AG08396 (cell line): ENCODE results near the gene PLEKHG2.

Source experiments
- DNase-seq: peaks from one replicate; pipeline ENCODE4 v3.0.0; 2012; ENCODE audit warnings: low spot score, mixed read lengths

The PLEKHG2 gene

DNA sequence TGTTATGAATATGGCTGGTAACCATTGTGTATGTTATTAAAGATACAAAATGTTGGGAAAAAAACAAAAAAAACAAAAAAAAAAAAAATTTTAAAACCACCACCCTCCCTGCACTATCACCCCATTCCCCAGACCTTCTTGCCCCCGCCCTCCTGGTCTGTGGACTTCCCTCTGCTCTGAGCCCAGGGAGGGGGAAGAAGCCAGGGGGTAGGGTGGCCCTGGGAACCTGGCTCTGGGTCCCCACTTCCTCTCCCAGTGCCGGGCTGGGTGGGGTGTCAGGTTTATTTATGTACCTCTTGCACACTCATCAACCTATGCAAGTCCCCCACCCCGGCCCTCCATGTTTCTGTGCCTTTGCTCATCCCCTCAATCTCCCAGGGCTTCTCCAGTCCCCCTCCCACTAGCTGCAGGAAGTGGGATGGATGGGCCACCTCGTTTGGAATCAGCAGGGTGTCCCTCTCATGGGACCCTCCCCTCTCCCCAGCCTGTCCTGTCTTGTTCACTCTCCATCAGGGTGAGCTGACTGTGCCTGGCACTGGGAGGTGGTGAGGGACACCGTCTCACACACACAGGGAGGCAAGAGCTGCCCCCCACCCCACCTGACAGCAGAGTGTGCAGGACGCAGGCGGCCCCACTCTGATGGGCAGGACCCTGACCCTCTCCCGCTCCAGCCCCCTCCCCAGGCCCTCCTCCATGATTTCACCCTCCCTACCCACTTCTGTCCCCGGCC, 27.5 kb upstream of the PLEKHG2 start:
- no peak for DNase-seq

DNA sequence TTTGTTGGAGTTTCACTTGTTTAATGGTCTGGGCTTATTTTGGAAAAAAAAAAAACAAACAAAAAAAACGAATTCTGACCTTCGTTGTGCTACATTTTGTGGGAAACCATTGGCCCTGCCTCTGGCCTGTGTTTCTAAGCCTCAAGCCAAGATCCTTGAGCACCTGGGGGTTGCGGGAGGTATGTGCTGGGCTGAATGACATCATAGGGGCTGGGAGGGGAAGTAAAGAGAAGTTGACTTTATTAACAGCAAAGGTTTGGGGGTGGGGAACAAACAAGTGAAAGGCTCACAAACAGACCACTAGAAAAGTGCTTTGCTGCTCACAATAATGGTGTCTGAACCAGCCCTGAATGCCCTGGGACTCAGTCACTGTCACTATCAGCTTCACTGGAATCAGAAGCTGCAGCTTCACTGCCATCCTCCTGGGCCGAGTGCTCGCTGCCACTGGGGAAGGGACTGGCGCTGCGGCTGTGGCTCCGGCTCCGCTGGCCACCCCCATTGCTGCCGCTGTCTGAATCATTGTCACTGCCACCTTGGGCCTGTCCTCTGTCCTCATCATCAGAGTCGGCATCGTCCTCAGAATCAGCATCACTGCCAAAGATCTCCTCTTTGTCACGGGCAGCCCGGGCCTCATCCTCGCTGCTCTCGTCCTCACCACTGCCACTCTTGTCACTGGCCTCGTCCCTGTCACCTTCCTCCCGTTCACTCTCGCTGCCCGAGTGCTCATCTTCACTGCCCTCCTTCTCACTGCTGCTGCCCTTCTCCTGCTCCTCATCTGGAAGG, 26.6 kb upstream of the PLEKHG2 start:
- DNase-seq = no peak

DNA sequence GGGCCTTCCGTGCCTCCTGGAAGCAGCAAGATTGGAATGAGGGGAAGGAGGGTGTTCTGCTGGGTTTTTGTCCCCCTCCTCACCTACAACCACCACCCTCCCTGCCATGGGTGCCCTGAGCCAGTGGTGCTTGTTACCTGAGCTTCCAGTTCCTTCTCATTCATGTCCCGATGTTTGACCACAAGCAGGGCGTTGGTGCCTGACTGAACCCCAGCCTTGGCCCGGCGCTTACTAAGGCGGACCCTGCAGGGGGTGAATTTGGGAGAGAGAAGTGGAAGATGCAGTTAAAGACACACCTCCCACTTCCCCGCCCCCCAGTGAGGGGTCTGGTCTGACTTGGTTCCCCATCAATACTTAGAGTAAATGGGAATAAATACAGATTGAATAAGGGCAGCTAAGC, 25.9 kb upstream of the PLEKHG2 start:
- DNase-seq = no peak

DNA sequence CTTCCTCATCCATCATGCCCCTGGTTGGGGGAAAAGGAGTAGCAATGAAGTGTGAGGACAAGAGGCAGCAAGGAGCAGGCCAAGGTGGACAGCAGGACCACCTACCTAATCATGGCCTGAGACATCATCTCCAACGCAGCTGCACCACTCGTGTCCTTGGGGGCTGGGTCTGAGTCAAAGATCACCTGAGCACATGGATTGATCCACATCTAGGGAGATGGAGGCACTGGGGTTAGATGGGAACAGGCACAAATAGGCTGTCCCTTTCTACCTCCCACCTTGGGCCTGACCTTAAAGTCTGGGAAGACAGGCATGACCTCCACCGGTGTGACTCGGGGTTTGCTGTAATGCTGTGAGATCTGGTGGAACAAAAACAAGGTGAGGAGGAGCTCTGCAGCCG, 23.8 kb upstream of the PLEKHG2 start:
- DNase-seq = no peak

DNA sequence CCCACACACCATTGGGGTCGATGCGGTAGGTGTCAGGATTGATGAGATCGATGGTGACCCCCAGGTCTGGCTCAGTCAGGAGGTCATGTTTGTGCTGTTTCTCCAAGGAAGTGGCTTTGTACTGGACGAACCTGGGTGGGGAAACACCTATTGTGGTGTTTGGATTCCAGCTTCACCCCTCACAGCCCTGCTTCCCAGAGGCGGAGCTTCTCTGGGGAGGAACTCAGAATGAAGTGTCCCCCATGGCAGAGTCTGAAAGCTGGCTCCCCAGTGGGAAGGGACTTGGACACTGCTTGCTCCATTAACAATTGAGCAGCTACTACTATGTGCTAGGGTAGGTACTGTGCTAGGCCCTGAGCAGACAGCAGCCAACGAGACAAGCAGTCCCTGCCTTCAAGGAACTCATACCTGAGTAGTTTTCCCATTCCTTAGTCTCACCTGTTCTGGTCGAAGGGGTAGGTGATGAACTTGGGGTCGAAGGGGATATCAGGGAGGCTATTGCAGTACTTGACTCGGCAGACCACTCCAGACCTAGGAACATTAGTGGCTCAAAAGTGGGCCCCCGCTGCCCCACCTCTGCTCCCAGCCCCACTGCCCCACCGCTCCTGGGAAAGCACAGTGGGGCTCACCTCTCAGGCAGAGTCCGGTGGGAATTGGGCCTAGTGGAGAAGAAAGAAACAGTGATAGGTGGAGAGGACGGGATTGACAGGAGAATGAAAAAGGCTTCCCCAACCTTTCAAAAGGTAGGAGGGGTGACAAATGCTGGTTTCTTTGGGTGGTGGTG, 22.6 kb upstream of the PLEKHG2 start:
- no peak for DNase-seq

DNA sequence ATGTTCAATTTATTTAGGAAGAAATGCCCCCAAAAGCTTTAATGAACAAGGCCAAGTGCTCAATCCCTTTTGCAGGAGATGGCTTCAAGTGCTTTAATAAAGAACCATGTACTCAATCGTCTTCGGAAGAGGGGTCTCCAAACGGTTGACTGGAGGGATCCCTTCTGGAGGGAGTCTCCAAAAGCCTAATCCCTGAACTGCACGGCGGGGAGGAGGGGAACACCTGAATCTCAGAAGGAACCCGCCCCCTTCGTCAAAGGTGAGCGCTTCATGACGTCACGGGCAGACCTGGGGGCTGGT, 22.1 kb upstream of the PLEKHG2 start:
- DNase-seq = no peak

DNA sequence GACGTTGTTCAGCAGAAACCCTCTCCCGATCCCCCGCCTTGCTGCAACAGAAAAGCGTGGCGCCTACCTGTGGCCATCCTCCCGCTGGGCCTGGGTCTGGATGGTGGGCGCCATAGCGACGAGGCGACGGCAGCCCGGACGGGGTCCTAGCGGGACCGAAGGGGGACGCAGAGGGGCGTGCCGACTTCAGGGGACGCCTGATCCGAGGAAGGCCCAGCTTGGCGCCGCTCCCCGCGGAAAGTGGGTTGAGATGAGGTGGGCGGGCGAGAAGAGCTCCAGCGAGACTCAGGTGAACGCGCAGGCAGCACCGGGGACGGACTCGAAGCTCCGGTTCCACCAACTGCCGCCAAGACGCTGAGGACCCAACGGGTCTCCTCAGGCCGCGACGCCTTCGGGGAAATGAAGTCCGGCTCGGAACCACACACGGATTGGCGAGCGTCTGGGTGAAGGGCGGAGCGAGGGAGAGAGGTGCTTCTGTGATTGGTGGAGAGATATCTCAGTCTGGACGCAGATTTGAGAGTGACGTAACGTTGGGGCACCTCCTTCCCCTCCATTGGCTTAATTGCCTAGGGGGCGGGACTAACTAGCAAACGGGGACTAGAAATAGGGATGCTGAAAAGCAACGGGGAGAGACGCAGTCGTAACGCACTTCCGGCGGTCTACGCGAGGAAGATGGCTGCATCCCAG, 21.6 kb upstream of the PLEKHG2 start, which contains the start of the genes MED29 and PAF1:
Gene MED29 (plus strand): TSS at position 628 of the 687 bp plus-strand sequence. CDS start 45 bp downstream, at position 673.
Gene PAF1 (minus strand): TSS at position 356 of the 687 bp plus-strand sequence. CDS start 242 bp downstream, at position 114.
- peak; percentile 99 for DNase-seq

DNA sequence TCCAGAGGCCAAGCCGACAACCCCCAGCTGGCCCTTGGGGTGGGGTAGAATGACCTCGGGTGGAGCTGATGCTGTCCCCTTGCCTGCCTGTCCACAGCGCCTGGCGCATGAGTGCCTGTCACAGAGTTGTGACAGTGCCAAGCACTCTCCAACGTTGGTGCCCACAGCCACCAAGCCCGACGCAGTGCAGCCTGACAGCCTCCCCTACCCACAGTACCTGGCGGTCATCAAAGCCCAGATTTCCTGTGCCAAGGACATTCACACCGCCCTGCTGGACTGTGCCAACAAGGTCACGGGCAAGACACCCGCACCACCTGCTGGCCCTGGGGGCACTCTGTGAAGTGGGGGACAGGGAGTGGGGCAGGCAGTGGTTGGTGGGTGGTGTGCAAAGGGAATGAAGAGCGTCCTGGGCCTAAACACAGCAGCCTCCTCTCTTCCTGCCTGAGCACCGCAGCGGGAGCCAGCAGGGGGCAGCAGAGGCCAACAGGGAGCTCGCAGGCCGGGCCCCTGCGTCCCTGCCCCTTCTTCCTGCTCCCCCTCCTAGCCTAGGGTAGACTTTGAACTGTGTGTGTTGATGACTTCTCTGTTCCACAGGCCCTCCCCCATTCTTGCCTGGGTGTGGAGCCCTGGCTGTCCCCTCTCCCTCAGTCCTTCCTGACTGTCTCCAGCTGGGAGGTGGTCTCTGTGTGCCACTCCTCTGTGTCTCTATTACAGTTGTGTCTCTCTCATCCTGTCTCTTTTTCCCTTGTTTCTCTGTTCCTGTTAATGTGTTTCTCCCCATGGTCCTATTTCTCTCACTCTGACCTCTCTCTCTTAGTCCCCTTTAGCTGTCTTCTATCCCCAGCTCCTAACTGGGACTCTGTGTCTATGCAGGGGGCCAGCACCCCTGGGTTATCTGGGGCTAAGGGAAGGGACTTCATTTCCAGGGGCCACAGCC, 14.8 kb upstream of the PLEKHG2 start:
- DNase-seq = peak; percentile 88

DNA sequence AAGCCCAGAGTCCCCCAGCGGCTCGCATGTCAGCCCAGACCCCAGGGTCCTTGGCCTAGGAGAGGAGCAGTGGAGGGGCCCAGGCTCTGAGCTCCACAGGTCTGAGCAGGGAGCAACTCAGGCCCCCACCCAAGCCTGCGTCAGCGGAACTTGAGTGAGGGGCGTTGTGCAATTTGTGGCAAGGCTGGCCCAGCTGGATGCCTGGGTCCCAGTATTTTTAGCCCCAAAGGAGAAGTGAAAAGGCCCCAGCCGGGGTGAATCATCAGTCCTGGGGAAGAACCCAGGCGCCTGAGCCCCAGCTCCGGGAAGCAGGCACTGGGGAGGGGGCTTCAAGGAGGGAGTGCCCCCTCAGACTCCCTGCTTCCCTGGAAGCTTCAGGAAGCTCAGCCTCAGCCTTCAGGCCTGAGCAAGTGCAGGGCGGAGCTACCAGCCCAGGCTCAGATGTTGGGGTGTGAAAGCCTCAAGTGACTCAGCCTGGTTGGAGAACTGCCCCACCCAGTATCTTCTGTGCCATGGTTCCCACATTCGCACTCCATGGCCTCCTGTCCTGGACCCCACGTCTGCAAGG, 14.1 kb upstream of the PLEKHG2 start:
- peak; percentile 75 for DNase-seq

DNA sequence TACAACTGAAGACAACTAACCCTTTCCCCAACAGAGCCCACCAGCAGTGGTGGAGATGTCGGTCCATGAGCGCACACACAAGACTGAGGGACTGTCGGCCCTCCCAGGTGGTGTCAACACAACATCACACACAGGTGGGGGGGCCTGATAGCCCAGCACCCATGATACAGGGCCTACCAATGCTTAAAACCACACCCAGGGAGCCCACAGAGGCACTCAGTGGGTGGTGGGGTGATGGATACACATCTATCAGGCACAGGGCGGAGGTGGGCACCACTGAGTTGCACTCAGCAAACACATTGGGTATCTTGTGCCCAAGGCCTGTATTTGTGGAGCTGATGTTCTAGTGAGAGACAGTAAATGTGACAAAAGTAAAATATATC, 12.8 kb upstream of the PLEKHG2 start:
- no peak for DNase-seq

DNA sequence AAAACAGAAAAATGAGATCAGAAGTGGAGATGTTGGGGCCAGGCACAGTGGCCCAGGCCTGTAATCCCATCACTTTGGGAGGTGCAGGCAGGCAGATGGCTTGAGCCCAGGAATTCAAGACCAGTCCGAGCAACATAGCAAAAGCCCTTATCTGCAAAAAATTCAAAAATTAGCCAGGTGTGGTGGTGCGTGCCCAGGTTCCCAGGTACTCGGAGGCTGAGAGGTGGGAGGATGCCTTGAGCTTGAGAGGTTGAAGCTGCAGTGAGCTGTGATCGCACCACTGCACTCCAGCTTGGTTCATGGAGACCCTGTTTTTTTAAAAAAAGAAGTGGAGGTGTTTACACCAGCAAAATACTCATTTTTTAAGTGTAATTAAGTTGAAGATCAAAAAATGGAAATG, 12.4 kb upstream of the PLEKHG2 start:
- no peak for DNase-seq

DNA sequence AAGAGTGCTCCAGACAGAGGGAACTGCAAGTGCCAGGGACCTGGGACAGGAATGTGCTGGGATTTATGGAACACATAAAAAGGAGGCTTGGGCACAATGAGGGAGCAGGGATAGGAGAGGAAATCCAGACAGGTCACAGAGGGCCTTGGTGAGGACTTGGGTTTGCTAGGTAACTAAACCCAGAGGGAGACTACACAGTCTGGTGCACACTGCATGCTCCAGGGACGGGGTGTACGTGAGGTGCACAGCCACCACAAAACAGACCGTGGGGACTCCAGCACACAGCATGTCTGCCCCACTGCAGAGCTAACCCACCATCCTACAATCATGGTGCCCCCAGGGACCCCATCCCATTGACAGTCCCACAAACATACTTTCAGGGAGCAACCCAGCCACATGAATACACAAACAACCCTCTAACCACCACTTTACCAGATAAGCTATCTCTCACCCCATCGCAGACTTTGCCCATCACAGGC, 11.4 kb upstream of the PLEKHG2 start:
- no peak for DNase-seq

DNA sequence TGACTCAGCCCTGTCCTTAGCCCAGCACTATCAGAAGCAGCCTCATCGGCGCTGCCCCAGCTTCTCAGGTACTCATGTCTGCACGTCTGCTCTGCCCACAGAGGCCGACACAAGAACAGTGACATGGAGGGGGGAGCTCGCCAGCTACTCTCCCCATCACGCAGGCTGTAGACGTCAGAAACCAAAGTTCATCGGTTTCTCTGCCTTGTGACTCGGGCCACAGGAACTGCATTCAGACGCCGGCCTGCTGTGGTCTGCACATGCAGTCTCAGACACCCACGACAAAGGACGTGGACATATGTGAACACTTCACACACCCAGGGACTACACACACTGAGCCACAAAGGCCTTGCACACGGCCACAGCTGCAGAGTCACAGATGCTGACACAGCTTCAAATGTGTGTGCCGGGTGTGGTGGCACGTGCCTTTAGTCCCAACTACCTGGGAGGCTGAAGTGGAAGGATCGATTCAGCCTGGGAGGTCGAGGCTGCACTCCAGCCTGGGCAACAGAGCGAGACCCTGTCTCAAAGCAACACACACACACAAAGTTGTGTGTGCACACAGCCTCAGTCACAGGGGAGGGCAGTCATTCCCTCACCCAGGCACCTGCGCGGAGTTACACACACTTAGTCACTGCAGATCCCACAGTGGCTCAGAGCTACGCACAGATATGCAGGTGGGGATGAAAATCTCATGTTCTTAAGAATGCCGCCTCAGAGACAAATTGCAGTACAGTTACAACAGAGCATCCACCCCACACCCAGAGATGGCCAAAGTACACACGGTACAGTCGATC, 10.7 kb upstream of the PLEKHG2 start:
- DNase-seq = no peak

DNA sequence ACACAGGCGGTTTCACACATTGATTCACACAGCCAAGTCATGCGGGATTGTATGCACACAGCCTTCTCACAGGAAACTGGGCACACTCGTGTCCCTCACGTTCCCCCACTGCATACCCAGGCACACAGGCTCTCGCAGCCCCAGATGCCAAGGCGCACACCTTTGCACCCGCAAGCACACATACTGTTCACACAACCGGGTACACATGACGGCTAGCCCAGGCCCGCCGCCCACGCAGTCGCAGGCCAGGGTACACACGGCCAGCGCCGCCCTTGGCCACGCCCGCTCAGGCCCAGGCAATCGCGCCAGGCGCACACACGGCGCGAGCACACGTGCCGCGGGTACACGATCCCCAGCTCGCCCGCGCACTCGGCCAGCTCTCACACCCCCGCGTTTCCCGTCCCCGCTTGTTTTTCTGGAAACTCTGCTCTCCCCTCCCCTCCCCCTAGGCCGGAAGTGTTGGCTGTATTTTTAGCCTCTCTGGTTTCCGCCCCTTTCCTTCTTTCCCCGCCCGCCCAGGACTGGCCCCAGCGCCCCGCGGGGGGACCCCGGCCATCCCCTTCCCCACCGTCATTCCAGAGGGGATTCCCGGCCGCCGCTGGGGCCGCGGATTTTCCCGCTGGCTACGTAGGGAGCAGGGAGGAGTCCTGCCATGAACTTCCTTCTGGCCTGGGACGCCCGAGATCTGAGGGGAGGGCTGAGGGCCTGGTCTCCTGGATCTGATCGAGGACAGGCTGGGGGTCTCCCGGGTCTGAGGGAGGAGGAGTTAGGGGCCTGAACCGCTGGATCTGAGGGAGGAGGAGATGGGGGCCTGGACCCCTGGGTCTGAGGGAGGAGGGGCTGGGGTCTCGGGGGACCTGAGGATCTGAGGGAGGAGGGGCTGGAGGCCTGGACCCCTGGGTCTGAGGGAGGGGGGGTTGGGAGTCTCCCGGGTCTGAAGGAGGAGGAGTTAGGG, 9.8 kb upstream of the PLEKHG2 start:
- peak; percentile 82 for DNase-seq

DNA sequence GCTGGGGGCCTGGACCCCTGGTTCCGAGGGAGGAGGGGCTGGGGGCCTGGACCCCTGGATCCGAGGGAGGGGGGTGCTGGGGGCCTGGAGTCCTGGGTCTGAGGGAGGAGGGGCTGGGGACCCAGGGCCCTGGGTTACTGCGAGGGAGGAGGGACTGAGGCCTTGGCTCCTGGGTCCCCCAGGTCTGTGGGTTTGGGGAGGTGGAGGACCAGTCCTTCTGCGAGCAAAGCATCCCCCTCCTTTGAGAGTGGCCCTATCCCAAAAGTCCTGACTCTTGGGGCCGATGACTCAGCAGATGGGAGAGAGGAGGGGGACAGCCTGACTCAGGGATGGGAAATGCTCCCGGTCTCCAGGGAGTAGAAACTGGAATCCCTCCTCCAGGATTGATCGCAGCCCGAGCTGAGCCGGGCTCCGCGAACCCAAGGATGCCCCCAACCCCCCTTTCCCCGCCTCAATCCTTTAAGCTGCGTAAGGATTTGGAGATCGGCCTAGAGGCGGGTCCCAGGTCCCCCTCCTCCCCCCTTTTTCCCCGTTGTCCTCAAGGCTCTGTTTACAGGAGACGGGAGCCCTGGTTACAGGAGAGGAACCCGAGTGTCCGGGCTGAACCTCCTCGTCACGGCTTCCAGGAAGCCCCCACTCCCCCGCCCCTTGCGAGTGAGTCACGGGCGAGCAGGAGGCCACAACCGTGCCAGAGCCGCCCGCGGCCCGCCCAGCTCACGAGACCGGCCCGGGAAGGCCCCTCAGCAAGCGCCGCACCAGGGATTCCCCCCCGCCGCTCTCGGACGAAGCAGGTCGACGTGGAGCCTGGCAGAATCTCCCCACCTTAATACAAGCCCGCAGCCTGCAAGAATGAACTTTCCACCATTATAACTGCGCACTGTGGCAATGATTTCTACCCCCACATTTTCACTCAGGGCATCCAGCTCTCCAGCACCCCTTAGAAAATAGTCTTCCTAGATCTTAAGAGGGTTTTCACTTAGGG, 8.8 kb upstream of the PLEKHG2 start:
- peak; percentile 93 for DNase-seq

DNA sequence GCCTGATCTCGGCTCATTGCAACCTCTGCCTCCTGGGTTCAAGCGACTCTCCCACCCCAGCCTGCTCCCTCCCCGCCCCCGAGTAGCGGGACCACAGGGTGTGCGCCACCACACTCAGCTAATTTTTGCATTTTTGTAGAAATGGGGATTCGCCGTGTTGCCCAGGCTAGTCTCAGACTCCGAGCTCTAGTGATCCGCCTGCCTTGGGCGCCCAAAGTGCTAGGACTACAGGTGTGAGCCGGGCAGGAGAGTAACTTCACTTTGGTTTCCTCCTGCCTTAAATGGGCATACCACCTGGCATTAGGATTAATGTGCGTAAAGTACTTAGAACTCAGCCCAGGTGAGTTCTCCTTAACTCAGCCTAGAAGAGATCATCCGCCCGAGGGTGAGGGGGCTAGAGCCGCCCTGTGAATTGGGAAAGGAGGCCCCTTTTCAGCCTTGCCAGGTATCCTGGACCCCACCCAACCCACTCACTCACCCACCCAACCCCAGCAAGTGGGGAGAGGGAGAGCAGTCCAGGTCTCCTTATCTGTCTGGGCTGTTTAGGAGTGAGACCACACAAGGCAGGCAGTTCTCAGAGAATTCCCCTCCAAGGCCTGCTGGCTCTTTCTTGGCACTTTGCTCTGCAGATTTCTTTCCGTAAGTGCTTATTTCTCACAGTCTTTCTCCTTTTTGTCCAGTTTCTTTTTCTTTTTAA, 7.1 kb upstream of the PLEKHG2 start:
- DNase-seq = no peak
